GM19099 (cell line): Measurements from ENCODE around the gene EVA1A.

ENCODE experiments used
- POLR2A ChIP-seq: IDR thresholded peaks from 3 replicates; pipeline ENCODE4 v1.6.1; 2011; ENCODE audit warnings: low read depth; ENCODE audit not compliant: insufficient read length; ENCODE audit errors: extremely low read depth

The EVA1A gene

DNA sequence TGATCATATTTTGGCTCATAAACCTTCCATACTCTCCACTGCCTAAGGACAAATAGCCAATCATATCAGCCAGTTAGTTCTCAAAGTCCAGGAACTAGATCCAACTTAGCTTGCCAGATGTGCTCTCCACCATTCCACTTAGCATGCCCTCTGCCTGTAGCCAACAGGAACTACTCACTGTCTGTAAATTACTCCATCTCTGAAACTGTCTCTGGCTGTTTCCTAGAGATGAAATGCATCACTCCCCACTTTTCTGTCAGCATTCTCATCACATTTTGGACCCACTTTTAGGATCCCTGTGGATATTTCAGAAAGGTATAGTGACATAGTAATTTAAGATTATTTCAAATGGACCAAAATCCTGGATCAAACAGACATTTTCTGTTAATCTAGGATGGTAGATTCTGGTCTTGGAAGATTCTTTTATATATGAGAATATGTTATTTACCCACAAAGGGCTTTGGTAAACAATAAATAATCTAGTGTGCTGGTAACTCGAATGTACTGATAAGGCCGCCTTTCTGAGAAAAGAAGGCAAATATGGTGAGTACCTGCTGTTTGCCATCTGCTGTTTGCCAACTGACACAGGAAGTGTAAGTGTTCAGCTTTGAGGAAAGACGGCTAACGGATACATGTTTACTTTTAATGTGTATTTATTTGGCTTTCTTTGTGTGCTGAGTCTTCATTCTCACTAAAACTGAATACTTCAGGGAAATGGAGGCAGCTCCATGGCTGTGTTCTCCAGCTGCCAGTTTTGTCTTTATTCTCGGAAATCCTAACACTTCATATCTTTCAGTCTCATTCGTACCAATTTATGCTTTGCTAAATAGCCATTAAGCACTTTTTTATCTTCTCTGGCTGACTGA is 79.5 kb downstream of the EVA1A start:
- no peak for TF ChIP-seq POLR2A

DNA sequence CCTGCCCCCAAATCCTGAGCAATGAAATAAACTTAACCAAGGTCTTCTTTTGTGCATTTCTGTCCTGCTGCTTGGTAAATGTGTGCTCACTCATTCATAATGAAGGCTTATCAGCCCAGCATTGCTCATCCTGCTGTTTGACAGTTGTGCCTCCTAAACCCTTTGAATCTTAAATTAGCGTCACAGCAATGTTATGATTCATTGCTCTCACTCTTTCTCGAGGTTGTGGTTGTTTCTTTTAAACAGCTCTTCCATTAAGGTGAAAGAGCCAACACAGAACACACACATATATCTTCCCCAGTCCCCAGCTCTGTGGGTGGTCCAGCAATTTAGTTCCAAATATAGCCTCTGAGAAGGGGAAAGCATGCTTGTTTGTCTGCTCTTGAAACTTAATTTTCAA is 84.0 kb downstream of the EVA1A start:
- TF ChIP-seq POLR2A = no peak

DNA sequence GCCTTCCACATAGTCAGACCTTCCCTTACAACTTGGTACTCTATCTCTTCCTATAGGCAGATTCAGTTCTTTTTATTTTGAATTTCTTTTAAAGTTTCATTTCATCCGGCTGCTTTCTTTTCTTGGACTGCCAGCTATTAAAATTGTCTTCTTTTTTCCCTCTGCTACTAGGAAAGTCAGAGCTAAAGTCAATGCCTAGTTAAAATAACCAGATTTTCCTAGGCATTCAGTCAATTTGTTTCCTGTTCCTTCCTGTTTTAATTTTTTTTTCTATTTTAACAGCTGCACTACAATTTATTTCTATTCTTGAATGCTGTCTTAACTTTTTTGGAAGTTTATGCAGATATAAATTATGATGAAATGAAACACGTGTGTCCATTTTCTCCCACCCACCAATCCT is 84.8 kb downstream of the EVA1A start:
- no peak for TF ChIP-seq POLR2A

DNA sequence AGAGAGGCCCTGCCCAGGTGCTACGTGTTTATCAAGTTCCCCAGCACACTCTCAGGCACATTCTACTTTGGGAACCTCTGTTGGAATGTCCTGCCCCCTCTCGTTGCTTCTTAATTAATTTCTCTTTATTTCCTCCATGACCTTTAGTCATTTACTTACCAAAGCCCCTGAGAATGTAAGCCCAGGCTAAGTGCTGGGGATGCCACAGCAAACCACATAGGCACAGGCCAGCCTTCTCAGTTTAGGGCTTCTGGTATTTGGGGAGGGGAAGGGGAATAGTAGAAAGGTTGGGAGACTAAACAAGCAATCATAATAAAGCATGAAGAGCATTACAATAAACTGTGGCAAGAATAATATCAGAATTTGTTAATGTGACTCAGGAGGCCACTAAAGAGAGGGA is 85.7 kb downstream of the EVA1A start:
- no peak for TF ChIP-seq POLR2A

DNA sequence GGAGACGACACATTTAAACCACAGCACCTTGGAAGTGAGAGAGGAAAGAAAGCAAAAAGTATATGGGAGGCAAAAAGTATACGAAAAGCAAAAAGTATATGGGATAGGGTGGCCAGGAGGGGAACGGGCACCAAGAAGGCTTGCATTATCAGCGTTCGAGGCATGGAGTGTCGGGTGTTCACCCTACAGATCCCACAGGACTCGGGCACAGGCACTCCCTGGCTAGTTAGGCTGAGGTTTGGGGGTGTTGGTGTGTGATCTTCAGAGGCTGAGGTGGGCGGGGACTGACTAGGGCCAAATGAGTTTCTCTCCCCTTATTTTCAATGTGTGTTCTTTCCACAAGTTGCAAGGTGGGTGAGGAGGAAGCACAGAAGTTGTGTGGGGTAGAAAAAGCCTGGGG is 86.6 kb downstream of the EVA1A start:
- TF ChIP-seq POLR2A = no peak

DNA sequence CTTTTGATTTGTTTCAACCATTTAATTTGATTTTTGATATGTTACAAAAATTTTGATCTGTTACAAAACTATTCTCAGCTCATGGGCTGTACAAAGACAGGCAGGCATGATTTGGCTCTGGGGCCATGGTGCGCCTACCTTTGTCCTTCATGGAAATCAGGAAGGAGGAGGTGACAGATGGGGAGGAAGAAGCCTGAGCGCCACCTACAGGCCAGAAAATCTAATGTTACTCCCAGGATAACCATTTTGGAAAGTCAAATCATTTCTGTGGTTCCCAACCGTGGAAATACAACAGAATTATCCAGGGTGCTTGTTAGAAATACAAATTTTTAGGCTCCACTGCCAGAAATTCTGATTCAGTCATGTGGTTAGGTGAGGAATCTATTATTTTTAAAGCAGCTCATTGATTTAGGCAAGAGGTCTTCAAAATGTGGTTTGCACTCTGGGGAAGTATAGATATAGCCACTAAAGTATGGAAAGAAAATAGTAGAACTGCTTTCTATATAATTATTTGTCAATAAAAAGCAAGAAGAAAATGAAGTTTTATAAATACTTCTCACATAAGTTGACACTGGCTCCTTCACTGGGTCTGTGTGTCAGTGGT is 93.9 kb downstream of the EVA1A start:
- no peak for TF ChIP-seq POLR2A

DNA sequence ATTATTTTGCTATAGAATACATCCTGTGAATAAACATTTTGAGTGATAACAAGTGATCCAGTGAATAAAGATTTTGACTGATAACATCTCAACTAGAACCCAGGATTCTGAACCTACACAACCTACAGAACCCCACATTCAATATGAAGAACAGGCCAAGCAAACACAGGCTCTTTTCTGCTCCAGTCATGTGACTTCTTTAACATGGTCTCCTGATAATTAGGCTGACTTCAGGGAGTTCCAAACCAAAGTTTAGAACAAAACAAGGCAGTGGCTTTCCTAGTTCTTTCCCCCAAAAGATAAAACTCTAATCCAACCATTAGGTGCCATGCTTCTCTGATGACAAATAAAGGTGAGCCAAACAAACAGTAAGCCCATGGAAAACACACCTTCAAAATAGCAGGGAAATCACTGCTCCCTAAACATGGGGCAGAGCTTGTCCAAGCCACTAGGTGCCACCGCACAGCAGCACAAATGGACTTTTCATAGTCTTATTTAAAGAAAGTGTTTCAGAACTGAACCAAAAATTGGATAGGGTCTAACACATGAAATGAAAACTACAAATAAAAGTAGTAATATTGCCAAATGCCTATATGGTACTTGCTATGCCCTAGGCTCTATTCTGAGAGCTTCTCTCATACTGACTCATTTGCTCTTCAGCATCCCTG is 95.3 kb downstream of the EVA1A start:
- no peak for TF ChIP-seq POLR2A

DNA sequence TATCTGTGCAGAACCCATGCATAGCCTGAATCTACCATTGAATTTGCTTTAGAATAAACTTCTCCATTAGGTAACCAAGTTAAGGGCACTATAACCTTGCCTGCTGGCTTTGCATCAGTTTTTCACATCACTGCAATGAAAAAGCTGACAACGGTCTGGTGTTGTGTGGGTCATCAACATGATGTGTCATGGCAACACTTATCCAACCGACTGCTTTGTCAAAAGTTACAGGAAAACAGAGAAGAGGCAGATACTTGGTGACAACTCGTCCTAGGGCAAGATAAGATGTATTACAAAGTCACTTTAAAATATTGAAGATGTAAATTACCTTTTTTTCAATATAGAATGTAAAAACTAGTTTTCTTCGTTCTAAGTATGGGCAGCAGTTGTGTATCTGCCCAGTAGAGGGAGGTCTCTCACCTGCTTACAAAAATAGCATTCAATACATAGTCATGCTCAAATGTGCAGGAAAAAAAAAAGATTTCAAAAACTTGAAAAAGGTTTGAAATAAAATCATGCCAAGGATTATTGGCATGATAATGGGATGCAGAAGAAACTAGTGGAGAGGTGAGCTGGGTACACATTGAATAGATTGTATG is 96.3 kb downstream of the EVA1A start:
- no peak for TF ChIP-seq POLR2A

DNA sequence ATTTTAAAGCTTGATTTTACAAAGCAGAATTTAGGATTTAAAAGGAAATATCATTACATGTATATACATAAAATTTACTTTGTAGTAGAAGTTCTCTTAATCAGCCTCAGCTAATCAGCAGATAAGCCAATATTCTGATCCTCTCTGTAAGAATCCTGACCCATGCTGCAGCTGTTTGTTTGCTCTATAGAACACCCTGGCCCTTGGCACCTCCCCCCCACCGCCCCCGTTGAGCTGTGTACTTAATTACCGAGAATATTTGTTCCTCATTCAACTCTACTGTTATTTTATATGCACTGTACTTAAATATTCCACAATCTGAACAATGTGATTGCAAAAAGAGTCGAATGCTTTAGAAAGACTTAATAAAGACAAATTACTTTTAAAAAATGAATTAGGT is 98.0 kb downstream of the EVA1A start:
- no peak for TF ChIP-seq POLR2A

DNA sequence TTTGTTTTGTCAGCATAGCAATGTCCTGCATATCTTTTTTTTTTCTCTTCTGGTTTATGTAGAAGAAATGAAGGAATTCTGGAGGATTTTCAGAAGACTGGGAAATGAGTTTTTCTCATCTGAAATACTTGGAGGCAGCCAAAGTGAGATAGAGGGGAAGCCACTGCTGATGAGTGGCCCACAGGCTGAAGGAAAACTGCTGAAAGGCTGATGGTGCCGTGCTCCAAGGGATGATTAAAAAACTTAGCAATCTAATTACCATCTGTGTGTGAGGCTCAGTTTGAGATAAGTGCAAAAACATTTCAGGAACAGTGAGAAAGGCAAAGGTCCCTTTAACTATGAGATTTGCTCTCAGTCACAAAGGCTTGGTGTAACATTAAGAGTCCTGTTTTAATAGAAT is 98.5 kb downstream of the EVA1A start:
- TF ChIP-seq POLR2A = no peak

DNA sequence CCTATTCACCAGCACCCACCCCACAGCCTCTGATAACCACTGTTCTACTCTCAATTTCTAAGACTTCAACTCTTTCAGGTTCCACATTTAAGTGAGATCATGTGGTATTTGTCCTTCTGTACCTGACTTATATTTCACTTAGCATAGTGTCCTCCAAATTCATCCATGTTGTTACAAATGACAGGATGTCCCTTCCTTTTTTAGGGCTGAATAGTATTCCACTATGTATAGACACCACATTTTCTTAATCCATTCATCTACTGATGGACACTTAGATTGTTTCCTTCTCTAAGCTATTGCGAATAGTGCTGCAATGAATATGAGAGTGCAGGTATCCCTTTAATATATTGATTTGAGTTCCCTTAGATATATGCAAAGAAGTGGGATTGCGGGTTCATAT is 100.1 kb downstream of the EVA1A start:
- no peak for TF ChIP-seq POLR2A

DNA sequence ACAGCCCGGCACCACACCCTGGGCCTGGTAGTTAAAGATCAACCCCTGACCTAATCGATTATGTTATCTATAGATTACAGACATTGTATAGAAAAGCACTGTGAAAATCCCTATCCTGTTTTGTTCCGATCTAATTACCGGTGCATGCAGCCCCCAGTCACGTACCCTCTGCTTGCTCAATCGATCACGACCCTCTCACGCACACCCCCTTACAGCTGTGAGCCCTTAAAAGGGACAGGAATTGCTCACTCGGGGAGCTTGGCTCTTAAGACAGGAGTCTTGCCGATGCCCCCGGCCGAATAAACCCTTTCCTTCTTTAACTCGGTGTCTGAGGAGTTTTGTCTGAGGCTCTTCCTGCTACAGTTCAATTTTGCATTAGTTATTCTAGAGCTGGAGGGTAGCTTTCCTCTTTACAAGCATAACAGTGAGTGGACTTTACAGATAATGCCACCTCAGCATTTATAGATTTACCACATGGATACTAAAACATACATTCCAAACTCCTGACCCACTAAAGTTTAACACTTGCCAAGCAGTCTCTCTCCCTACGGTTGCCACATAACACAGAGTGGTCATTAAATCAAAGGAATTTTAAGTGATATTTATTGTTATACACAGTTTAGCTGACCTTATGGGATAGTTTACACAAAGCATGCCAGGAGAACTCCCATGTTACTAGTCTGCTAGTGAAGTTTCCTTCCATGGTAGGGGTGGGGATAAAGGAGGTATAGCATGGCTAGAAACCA is 101.0 kb downstream of the EVA1A start:
- TF ChIP-seq POLR2A = no peak

DNA sequence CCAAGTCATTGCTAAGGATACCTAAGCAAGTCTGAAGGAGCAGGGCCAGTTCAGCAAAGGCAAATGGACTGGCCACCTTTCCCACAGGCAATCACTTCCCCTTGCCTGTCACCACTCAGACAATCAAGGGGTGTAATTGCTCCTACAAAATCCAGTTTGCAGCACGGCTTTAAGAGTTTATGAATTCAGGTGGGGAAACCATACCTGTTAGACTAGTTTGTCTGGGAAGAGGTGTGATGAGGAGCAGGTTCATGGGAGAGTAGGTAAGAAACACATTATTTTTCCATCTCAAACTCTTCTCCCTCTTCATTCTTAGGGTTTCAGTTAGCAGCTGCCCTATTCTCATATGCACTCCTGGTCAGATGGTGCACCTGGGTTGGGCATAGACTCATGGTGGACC is 102.5 kb downstream of the EVA1A start:
- TF ChIP-seq POLR2A = no peak

DNA sequence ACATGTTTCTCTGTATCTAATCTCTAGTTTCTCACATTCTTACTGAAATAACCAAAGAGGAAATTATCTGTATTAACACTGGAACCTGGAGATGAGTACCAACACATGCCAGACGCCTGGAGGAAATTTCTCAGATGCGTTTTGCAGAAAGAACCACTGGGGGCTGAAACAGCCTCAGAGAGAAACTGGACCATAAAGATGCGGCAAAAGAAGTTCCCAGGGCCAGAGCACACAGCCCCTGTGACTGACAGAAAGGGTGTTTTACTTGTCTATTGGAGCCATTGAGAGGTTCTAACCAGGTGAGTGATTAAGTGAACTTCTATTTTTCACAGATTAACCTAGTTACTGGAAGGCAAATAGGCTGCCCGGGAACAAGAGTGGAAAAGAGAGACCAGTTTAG is 103.9 kb downstream of the EVA1A start:
- TF ChIP-seq POLR2A = no peak

DNA sequence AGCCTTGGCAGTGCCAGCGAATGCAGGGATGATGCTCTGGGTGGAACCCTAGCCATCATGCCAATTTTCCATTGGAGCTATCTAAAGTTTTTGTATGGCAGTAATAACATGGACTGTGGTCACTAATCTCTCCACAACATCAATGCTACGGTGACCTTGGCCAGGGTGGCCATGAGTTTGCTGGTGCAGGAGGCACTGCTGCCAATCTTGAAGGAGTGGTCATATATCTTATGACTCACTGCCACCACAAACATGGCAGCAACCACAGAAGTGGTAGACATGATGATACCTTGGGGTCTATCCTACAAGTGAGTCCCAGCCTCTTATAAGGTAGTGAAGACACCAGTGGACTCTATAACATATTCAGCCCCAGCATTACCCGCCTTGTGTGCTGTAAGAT is 104.6 kb downstream of the EVA1A start:
- no peak for TF ChIP-seq POLR2A

DNA sequence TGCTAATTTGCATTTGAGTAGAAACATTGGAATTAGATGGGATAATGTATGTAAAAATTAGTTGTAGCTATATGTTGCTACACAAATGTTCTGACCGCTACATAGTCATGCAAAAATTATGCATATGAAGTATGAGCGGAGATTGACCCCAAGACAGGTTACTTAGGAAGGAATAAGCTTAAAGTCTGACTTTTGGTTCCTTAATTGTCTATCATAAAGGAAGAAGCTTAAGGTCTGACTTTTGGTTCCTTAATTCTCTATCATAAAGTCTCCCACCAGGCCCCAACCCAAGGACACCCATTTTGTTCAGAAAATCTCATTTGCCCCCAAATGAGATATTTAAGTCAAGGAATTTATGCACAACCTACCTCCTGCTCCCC is 106.5 kb downstream of the EVA1A start:
- no peak for TF ChIP-seq POLR2A
